WTC11 (cell line): ENCODE measurements around the gene AKT1. TPM values are rescaled to one million over a fixed set of nuclear protein-coding genes. Genes with fewer than 3 reads are reported as not detected.

ENCODE experiments used
- ATAC-seq: fragments of 200-7000 bp; cut with Tn5 transposase; 2 replicates; pipeline ENCODE4 v1.10.0; 2021; ENCODE audit warnings: mild to moderate bottlenecking, moderate library complexity
- CTCF ChIA-PET: fragments of 300-600 bp; sonication (Branson Sonifier 250); formaldehyde crosslinking; loops from one replicate; lab custom pipeline; 2021; ENCODE audit warnings: antibody characterized with exemption; lab: Charles Lee
- POLR2A ChIA-PET: fragments of 350-600 bp; sonication (Branson Sonifier 250); formaldehyde crosslinking; loops from one replicate; lab custom pipeline; 2021; ENCODE audit warnings: antibody characterized with exemption; lab: Charles Lee
- DNase-seq: peaks from one replicate; pipeline ENCODE4 v3.0.0; 2021; ENCODE audit warnings: low spot score
- H3K27ac Mint-ChIP-seq: 2 replicates; pipeline ENCODE4 v1.8.0; 2021; ENCODE audit warnings: mixed read lengths
- H3K27me3 Mint-ChIP-seq: 2 replicates; pipeline ENCODE4 v1.8.0; 2021; ENCODE audit warnings: low read depth, mild to moderate bottlenecking, moderate library complexity, mixed read lengths
- H3K36me3 Mint-ChIP-seq: 2 replicates; pipeline ENCODE4 v1.8.0; 2021; ENCODE audit warnings: mixed read lengths
- H3K4me1 Mint-ChIP-seq: 2 replicates; pipeline ENCODE4 v1.8.0; 2022; ENCODE audit warnings: mixed read lengths
- H3K4me3 Mint-ChIP-seq: 2 replicates; pipeline ENCODE4 v1.8.0; 2021; ENCODE audit warnings: mild to moderate bottlenecking, moderate library complexity, mixed read lengths
- H3K9me3 Mint-ChIP-seq: 2 replicates; pipeline ENCODE4 v1.8.0; 2021; ENCODE audit warnings: mixed read lengths
- ATF1 ChIP-seq: sonication (generic); formaldehyde crosslinking; IDR thresholded peaks from 2 replicates; pipeline ENCODE4 v1.8.1; 2023; ENCODE audit warnings: mild to moderate bottlenecking, moderate library complexity, missing genetic modification reagents
- CREM ChIP-seq: sonication (generic); formaldehyde crosslinking; IDR thresholded peaks from 2 replicates; pipeline ENCODE4 v1.8.1; 2022; ENCODE audit warnings: mild to moderate bottlenecking, missing genetic modification reagents, moderate library complexity
- FOXJ3 ChIP-seq: sonication (generic); formaldehyde crosslinking; IDR thresholded peaks from 2 replicates; pipeline ENCODE4 v1.9.0; 2021; ENCODE audit warnings: missing genetic modification reagents, mild to moderate bottlenecking, borderline replicate concordance
- GRHL2 ChIP-seq: fragments of 250-450 bp; sonication (Bioruptor Pico); IDR thresholded peaks from 2 replicates; pipeline ENCODE4 v1.8.0; 2022; ENCODE audit warnings: mild to moderate bottlenecking, moderate library complexity; ENCODE audit not compliant: insufficient replicate concordance, severe bottlenecking
- KAT7 ChIP-seq: sonication (generic); formaldehyde crosslinking; IDR thresholded peaks from 2 replicates; pipeline ENCODE4 v1.8.1; 2023; ENCODE audit warnings: missing genetic modification reagents, mild to moderate bottlenecking, borderline replicate concordance
- NFE2L1 ChIP-seq: sonication (generic); formaldehyde crosslinking; IDR thresholded peaks from 2 replicates; pipeline ENCODE4 v1.8.1; 2023; ENCODE audit warnings: missing genetic modification reagents
- OVOL2 ChIP-seq: fragments of 250-450 bp; sonication (Bioruptor Pico); IDR thresholded peaks from 2 replicates; pipeline ENCODE4 v1.9.0; 2021; ENCODE audit warnings: mild to moderate bottlenecking, borderline replicate concordance
- SMAD3 ChIP-seq: sonication (generic); formaldehyde crosslinking; IDR thresholded peaks from 2 replicates; pipeline ENCODE4 v1.8.0; 2022; ENCODE audit warnings: missing genetic modification reagents, mild to moderate bottlenecking, borderline replicate concordance
- TCF7 ChIP-seq: sonication (generic); formaldehyde crosslinking; IDR thresholded peaks from 2 replicates; pipeline ENCODE4 v1.8.0; 2022; ENCODE audit warnings: mild to moderate bottlenecking, low read depth, missing genetic modification reagents, moderate library complexity
- ZBTB21 ChIP-seq: sonication (generic); formaldehyde crosslinking; IDR thresholded peaks from 2 replicates; pipeline ENCODE4 v1.8.1; 2023; ENCODE audit warnings: mild to moderate bottlenecking, missing genetic modification reagents, borderline replicate concordance
- ZNF219 ChIP-seq: sonication (generic); formaldehyde crosslinking; IDR thresholded peaks from 2 replicates; pipeline ENCODE4 v1.8.0; 2023; ENCODE audit warnings: missing genetic modification reagents, mild to moderate bottlenecking, borderline replicate concordance
- ZNF232 ChIP-seq: sonication (generic); formaldehyde crosslinking; IDR thresholded peaks from 2 replicates; pipeline ENCODE4 v1.8.0; 2022; ENCODE audit warnings: mild to moderate bottlenecking, missing genetic modification reagents
- total RNA-seq: library from RNA; stranded (reverse); gene quantifications from 3 replicates; pipeline ENCODE4 v1.2.3, GENCODE V29; 2021
- TF ChIP-seq, protein P1 (sequence below): sonication (generic); formaldehyde crosslinking; IDR thresholded peaks from 2 replicates; pipeline ENCODE4 v1.8.1; 2023; ENCODE audit warnings: mild to moderate bottlenecking, missing genetic modification reagents
- TF ChIP-seq, protein P2 (sequence below): sonication (generic); formaldehyde crosslinking; IDR thresholded peaks from 2 replicates; pipeline ENCODE4 v1.8.0; 2022; ENCODE audit warnings: mild to moderate bottlenecking, missing genetic modification reagents
- TF ChIP-seq, protein P3 (sequence below): fragments of 250-450 bp; sonication (Bioruptor Pico); IDR thresholded peaks from 2 replicates; pipeline ENCODE4 v1.8.0; 2021; ENCODE audit warnings: mild to moderate bottlenecking
- TF ChIP-seq, protein P4 (sequence below): sonication (generic); formaldehyde crosslinking; IDR thresholded peaks from 2 replicates; pipeline ENCODE4 v1.8.0; 2023; ENCODE audit warnings: mild to moderate bottlenecking, missing genetic modification reagents
- TF ChIP-seq, protein P5 (sequence below): sonication (generic); formaldehyde crosslinking; IDR thresholded peaks from 2 replicates; pipeline ENCODE4 v1.8.1; 2022; ENCODE audit warnings: mild to moderate bottlenecking, missing genetic modification reagents, moderate library complexity, borderline replicate concordance
- TF ChIP-seq, protein P6 (sequence below): sonication (generic); formaldehyde crosslinking; IDR thresholded peaks from 2 replicates; pipeline ENCODE4 v1.8.1; 2022; ENCODE audit warnings: low read depth, mild to moderate bottlenecking, moderate library complexity, missing genetic modification reagents, borderline replicate concordance
- TF ChIP-seq, protein P7 (sequence below): sonication (generic); formaldehyde crosslinking; IDR thresholded peaks from 2 replicates; pipeline ENCODE4 v1.8.1; 2022; ENCODE audit warnings: low read depth, missing genetic modification reagents, borderline replicate concordance
- TF ChIP-seq, protein P8 (sequence below): fragments of 200-600 bp; IDR thresholded peaks from 2 replicates; pipeline ENCODE4 v1.8.0; 2022; ENCODE audit warnings: antibody characterized with exemption

Gene AKT1
- total RNA-seq, 1 experiment from 2014 or later, result 121 TPM

DNA sequence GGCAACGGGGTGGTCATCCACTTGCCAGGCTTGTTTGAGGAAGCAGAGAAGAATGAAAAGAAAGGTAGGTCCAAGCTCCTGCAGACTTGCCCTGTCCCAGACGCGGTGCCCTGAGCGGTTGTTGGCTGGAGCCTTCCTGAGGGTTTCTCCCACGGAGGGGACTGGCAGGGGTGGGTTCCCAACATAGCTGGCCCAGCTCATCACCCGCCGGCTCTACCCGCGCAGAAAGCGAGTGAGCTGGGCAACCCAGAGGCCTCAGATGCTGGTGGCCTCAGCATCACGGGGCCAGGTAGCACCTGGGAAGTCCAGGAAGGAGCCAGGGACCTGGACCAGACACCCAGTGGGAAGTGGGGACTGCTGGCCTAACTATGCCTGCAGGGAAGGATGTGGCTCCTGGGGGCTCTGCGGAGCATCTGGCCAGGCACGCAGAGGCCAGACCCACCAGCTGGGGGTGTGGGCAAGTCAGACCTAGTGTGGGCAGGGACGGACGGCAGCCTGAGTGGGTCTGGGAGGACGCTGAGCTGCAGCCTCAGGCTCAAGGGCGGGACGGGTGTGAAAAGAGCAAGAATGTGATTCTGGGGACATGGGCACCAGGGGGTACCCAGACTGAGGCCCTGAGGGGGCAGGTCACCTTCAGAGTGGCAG is 57.1 kb downstream of the AKT1 start:
- ATAC-seq (no peak), DNase-seq (no peak)
- POLR2A ChIA-PET, result no interaction called here
- Mint-ChIP-seq H3K36me3 (peaks cover 2% of the 10 kb centered on the region; the same call in 1 of the 2 replicates), H3K27ac (no peak overlapping the region), H3K27me3 (no peaks in the 10 kb centered on the region), H3K4me3 (no peak overlapping the region), H3K4me1 (no peaks in the 10 kb centered on the region), H3K9me3 (no peaks in the 10 kb centered on the region)
- CTCF ChIA-PET, result interaction anchor here (0.6 to 1.7 kb wide), 2 partner anchors 12 to 139 kb away, joined by 3 to 6 read pairs; no protein-coding TSS in a partner anchor
- TF ChIP-seq SMAD3 (CRISPR knock-in tag) (no peak), ATF1 (CRISPR knock-in tag) (no peak), NFE2L1 (no peak), FOXJ3 (CRISPR knock-in tag) (no peak), TCF7 (CRISPR knock-in tag) (no peak), GRHL2 (CRISPR knock-in tag) (no peak), ZNF219 (no peak), OVOL2 (CRISPR knock-in tag) (no peak), KAT7 (CRISPR knock-in tag) (no peak), ZNF232 (CRISPR knock-in tag) (no peak), ZBTB21 (CRISPR knock-in tag) (no peak), CREM (no peak)
- TF ChIP-seq, protein P1, sequence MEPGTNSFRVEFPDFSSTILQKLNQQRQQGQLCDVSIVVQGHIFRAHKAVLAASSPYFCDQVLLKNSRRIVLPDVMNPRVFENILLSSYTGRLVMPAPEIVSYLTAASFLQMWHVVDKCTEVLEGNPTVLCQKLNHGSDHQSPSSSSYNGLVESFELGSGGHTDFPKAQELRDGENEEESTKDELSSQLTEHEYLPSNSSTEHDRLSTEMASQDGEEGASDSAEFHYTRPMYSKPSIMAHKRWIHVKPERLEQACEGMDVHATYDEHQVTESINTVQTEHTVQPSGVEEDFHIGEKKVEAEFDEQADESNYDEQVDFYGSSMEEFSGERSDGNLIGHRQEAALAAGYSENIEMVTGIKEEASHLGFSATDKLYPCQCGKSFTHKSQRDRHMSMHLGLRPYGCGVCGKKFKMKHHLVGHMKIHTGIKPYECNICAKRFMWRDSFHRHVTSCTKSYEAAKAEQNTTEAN (CRISPR knock-in tag), result no peak
- TF ChIP-seq, protein P2, sequence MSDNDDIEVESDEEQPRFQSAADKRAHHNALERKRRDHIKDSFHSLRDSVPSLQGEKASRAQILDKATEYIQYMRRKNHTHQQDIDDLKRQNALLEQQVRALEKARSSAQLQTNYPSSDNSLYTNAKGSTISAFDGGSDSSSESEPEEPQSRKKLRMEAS (CRISPR knock-in tag), result no peak
- TF ChIP-seq, protein P3, sequence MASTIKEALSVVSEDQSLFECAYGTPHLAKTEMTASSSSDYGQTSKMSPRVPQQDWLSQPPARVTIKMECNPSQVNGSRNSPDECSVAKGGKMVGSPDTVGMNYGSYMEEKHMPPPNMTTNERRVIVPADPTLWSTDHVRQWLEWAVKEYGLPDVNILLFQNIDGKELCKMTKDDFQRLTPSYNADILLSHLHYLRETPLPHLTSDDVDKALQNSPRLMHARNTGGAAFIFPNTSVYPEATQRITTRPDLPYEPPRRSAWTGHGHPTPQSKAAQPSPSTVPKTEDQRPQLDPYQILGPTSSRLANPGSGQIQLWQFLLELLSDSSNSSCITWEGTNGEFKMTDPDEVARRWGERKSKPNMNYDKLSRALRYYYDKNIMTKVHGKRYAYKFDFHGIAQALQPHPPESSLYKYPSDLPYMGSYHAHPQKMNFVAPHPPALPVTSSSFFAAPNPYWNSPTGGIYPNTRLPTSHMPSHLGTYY (CRISPR knock-in tag), result no peak
- TF ChIP-seq, protein P4, sequence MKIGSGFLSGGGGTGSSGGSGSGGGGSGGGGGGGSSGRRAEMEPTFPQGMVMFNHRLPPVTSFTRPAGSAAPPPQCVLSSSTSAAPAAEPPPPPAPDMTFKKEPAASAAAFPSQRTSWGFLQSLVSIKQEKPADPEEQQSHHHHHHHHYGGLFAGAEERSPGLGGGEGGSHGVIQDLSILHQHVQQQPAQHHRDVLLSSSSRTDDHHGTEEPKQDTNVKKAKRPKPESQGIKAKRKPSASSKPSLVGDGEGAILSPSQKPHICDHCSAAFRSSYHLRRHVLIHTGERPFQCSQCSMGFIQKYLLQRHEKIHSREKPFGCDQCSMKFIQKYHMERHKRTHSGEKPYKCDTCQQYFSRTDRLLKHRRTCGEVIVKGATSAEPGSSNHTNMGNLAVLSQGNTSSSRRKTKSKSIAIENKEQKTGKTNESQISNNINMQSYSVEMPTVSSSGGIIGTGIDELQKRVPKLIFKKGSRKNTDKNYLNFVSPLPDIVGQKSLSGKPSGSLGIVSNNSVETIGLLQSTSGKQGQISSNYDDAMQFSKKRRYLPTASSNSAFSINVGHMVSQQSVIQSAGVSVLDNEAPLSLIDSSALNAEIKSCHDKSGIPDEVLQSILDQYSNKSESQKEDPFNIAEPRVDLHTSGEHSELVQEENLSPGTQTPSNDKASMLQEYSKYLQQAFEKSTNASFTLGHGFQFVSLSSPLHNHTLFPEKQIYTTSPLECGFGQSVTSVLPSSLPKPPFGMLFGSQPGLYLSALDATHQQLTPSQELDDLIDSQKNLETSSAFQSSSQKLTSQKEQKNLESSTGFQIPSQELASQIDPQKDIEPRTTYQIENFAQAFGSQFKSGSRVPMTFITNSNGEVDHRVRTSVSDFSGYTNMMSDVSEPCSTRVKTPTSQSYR (CRISPR knock-in tag), result no peak
- TF ChIP-seq, protein P5, sequence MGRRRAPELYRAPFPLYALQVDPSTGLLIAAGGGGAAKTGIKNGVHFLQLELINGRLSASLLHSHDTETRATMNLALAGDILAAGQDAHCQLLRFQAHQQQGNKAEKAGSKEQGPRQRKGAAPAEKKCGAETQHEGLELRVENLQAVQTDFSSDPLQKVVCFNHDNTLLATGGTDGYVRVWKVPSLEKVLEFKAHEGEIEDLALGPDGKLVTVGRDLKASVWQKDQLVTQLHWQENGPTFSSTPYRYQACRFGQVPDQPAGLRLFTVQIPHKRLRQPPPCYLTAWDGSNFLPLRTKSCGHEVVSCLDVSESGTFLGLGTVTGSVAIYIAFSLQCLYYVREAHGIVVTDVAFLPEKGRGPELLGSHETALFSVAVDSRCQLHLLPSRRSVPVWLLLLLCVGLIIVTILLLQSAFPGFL (CRISPR knock-in tag), result no peak
- TF ChIP-seq, protein P6, sequence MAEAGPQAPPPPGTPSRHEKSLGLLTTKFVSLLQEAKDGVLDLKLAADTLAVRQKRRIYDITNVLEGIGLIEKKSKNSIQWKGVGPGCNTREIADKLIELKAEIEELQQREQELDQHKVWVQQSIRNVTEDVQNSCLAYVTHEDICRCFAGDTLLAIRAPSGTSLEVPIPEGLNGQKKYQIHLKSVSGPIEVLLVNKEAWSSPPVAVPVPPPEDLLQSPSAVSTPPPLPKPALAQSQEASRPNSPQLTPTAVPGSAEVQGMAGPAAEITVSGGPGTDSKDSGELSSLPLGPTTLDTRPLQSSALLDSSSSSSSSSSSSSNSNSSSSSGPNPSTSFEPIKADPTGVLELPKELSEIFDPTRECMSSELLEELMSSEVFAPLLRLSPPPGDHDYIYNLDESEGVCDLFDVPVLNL (CRISPR knock-in tag), result no peak
- TF ChIP-seq, protein P7, sequence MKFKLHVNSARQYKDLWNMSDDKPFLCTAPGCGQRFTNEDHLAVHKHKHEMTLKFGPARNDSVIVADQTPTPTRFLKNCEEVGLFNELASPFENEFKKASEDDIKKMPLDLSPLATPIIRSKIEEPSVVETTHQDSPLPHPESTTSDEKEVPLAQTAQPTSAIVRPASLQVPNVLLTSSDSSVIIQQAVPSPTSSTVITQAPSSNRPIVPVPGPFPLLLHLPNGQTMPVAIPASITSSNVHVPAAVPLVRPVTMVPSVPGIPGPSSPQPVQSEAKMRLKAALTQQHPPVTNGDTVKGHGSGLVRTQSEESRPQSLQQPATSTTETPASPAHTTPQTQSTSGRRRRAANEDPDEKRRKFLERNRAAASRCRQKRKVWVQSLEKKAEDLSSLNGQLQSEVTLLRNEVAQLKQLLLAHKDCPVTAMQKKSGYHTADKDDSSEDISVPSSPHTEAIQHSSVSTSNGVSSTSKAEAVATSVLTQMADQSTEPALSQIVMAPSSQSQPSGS (CRISPR knock-in tag), result no peak
- TF ChIP-seq, protein P8, sequence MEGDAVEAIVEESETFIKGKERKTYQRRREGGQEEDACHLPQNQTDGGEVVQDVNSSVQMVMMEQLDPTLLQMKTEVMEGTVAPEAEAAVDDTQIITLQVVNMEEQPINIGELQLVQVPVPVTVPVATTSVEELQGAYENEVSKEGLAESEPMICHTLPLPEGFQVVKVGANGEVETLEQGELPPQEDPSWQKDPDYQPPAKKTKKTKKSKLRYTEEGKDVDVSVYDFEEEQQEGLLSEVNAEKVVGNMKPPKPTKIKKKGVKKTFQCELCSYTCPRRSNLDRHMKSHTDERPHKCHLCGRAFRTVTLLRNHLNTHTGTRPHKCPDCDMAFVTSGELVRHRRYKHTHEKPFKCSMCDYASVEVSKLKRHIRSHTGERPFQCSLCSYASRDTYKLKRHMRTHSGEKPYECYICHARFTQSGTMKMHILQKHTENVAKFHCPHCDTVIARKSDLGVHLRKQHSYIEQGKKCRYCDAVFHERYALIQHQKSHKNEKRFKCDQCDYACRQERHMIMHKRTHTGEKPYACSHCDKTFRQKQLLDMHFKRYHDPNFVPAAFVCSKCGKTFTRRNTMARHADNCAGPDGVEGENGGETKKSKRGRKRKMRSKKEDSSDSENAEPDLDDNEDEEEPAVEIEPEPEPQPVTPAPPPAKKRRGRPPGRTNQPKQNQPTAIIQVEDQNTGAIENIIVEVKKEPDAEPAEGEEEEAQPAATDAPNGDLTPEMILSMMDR, result no peak
